IPS DF 19.7 (cell line): ENCODE measurements around the gene CELF2.

Experiments
- DNase-seq: peaks from one replicate; pipeline ENCODE4 v3.0.0-alpha.2; 2013; ENCODE audit warnings: low read depth, low spot score

Gene CELF2

DNA sequence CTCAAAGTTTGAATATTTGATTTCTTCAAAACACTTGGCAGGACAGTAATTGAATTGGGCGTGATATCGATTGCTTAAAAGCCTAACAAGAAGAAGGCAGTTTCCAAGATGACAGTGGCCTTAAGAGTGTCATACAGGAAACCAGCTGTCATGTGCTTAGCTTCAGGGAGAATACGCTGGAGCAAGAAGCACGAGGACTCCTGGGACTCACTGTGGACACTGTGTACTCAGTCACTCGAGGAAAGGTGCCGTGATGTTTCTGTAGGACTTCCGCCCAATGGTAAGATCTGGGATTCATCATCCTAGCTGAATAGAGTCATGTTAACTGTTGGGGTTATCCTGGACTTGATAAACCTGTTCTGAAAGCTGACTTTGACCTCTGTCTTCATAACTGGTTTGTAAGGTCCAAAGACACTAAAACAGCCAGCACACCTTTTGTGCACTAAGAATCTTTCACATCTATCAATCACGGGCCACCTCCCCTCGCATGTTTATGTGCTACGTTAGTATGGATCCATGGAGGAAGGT is 113.5 kb downstream of the CELF2 start:
- no peak for DNase-seq

GRCh38 chr10:11134411-11134810 is 116.7 kb downstream of the CELF2 start:
- no peak for DNase-seq

- DNase-seq: no peak
These were observed 118.0 kb downstream of the CELF2 start for GRCh38 chr10:11135709-11136108.

DNA sequence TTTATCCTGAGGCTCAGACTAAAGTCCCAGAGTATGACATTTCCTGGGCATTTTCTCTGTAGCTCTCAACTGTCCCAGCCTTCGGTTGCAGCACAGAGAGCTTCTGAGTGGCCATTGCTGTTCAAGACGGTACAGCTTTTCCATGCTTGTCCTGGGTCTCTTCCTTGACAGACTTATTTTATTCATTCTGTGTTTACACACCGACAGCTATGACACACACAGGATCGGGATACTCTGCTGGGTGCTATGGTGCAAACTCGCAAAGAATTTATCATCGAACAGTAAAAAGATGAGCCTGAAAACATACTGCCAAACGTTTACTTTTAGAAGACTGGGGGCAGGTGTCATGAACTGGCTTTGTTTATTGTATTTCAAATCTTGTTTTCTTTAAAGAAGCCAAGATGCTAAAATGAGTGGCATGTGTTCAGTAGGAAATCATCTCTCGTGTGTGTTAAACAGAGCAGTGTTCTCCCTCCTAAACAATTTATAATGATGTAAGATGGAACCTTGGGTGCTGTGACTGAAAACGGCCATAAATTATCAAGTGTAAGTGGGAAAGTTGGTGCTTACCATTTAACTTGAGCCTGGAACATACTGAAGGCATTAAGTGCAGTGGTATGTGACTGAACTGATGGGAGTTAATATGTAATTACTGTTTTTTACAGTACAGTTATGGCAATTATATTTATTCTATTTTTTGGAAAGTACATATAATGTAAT is 120.8 kb downstream of the CELF2 start:
- DNase-seq: no peak

DNA sequence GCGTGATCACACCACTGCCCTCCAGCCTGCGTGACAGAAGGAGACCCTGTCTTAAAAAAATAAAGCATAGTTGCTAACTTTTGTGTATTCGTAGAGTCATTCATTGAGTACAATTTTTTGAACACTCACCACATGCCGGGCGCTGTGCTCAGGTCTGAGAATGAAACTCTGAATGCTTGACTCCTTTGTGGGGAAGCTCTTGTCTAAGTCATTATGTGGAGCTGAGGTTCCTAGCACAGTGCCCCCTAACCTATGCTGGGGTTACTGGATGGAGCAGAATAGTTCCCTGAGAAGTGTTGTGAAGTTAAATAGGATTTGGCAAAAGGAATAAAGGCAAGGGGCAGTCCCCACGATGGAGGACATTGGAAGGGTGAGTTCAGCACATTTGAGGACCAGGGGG is 123.3 kb downstream of the CELF2 start:
- no peak for DNase-seq

GRCh38 chr10:11141571-11142091 is 124.0 kb downstream of the CELF2 start:
- DNase-seq: no peak

DNA sequence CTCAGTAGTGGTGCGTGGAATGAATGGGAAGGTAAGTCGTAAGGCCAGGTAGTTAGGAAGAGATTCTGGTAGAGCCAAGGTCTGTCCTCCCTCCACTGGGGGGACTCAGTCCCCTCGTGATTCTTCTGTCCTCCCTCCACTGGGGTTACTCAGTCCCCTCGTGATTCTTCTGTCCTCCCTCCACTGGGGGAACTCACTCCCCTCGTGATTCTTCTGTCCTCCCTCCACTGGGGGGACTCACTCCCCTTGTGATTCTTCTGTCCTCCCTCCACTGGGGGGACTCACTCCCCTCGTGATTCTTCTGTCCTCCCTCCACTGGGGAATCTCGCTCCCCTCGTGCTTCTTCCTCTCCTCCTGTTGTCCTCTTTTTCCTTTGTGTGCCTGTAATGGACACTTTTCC is 125.1 kb downstream of the CELF2 start:
- no peak for DNase-seq

DNA sequence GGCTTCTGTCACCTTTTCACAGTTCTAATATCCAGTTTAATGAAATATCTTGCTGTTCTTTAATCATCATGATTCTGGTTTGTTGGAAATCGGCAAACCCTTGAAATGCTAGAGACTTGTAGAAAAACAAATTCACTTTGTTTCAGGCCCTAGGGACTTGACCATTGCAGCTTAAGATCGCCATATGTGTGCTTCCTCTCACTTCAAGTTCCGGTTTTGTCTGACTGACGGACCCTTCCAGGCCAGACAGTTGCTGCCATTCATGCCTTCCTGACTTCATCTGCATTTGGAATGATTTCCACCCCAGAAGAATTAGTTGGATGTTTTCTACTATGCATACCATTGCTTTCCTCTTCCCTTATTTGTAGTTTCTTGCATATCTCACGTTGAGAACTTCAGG is 125.6 kb downstream of the CELF2 start:
- DNase-seq: no peak

GRCh38 chr10:11144626-11145494 is 127.2 kb downstream of the CELF2 start:
- no peak for DNase-seq

DNA sequence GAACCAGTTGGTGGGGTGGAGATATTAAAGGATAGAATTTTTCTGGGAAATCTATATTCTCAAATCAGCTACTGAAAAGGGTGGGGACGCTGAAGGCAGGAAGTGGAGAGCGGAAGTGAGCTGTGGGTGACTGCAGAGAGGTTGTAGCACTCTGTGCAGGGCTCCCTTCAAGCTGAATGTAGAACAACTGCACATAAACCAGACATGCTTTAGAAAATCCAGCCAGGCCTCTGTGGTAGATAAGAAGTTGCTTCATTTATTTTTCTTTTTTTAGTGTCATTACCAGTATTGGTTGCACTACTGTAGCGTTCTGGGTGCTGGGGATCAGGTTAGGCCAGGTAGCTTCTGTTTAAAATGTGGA is 127.8 kb downstream of the CELF2 start:
- DNase-seq: no peak

- DNase-seq: no peak
These were observed 128.9 kb downstream of the CELF2 start for GRCh38 chr10:11146402-11147171.

GRCh38 chr10:11147722-11148121 is 130.1 kb downstream of the CELF2 start:
- no peak for DNase-seq

GRCh38 chr10:11148142-11149028 is 130.7 kb downstream of the CELF2 start:
- no peak for DNase-seq

DNA sequence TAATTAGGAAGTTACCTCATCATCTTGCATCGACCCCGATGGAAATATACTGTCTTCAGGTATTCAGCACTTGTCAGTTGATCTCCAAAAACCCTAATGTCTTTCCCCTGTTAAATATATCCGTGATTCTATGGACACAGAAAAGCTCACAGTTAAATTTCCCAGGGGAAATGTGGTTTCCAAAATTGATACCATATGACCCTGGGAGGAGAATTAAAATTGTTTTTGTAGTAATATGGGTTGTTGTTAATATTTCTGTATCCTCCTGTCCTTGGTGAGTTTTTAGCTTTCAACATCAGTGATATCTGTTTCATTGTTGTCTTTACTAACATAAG is 132.1 kb downstream of the CELF2 start:
- DNase-seq: no peak

DNA sequence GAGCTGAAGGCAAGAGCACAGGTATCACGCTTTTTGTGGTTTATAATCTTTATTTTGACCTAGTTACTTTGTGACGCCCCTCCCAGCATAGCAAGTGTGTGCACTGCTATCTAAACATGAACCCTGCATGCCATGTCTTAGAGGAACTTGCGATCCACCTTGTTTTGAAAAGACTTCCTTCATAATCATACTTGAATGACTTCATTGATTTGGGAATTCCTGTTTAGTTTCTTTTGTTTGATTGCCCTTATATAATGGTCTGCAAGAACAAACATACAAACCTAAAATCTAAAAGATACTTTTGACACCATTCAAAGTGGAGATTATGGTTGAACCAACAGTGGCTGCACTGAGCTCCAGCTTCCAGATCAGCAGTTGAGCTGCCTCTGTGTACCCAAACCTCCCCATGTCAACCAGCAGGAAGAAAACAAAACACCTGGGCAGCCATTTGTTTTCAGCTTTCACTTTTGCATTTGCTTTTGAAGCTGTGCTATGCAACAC is 132.6 kb downstream of the CELF2 start:
- no peak for DNase-seq

GRCh38 chr10:11150879-11151415 is 133.3 kb downstream of the CELF2 start:
- no peak for DNase-seq

GRCh38 chr10:11152801-11153200 is 135.1 kb downstream of the CELF2 start:
- DNase-seq: no peak

- DNase-seq: no peak
These were observed 135.6 kb downstream of the CELF2 start for GRCh38 chr10:11153245-11153644.

DNA sequence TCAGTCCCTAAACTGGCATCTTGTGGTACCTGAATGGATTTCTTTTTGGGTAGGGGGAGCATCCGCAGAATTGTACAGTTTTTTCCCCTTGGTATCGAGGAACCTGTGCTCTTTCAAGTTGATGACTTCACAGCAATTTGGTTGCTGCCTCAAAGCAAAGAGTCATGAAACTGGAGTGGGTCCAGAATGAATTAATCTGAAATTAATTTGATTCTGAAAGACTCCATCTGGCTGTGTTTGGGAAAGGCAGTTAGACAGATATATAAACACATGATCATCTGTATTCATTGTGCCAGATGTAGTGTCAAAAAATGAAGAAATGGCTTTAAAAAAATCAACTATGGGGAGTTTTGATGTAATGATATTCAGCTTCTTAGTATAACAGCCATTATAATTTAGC is 136.1 kb downstream of the CELF2 start:
- DNase-seq: no peak

- DNase-seq: no peak
These were observed 136.7 kb downstream of the CELF2 start for GRCh38 chr10:11154333-11154732.
